Keratinocyte (primary cell): ENCODE measurements around the gene PPHLN1.

Source experiments
- CTCF ChIP-seq, 3 experiments: IDR thresholded peaks in 1 of 3; conservative IDR thresholded peaks in 1 of 3; optimal IDR thresholded peaks in 1 of 3; 2 replicates in 2 of 3; 3 replicates in 1 of 3; pipeline versions ENCODE3 to v1.5.1; 2011; ENCODE audit warnings: low read length in 3 of 3, mild to moderate bottlenecking in 3 of 3, moderate library complexity in 2 of 3, control low read depth in 1 of 3, inconsistent platforms in 1 of 3; ENCODE audit not compliant: insufficient read depth in 2 of 3; ENCODE audit errors: extremely low read depth in 1 of 3
- EZH2 ChIP-seq: IDR thresholded peaks from one replicate; pipeline ENCODE4 v1.6.1; 2012; ENCODE audit warnings: inconsistent platforms, mild to moderate bottlenecking, low read length, moderate library complexity

- no peak for TF ChIP-seq CTCF (optimal IDR thresholded peaks at IDR 0.05 in 1 of 3, IDR thresholded peaks at IDR 0.05 in 1 of 3, conservative IDR thresholded peaks at IDR 0.05 in 1 of 3; ENCODE audit: extremely low read depth in 1 of 3, insufficient read depth in 2 of 3, low read length in 3 of 3)
- no peak for TF ChIP-seq EZH2
Observed at GRCh38 chr12:42485823-42486222, 159.9 kb downstream of the PPHLN1 start.
